SHP77 (cell line): ENCODE results near the gene C17orf114.
"Not testable (repeated sequence)": the region's sequence is repeated elsewhere in the genome, so short reads cannot be mapped to it uniquely, and the experiment has no call there.

ENCODE experiments used
- DNase-seq, 2 experiments: peaks; one replicate each; lab custom pipeline; 2025; lab: John Stamatoyannopoulos, UW

Gene C17orf114

DNA sequence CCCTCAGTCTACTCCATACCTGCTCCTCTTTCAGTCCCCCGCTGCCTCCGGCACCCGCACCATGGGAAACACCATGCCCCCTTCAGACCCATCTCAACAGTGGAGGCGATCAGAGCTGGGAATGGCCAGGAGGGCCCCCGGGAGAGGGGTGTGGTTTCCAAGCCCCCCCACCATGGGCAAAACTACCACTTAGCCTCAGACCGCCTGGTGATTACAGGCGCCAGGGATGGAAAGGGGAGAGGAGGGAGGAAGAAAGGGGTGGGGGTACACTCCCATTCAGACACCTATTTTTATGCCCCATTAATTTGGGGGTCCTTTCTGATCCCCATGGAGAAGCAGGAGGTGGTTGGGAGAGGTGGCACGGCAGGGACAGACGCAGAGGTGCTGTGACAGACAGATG is at the start of gene C17orf114:
Gene C17orf114, minus strand, starts transcription at position 101 of the 400 bp plus-strand sequence.
- DNase-seq = no peak

DNA sequence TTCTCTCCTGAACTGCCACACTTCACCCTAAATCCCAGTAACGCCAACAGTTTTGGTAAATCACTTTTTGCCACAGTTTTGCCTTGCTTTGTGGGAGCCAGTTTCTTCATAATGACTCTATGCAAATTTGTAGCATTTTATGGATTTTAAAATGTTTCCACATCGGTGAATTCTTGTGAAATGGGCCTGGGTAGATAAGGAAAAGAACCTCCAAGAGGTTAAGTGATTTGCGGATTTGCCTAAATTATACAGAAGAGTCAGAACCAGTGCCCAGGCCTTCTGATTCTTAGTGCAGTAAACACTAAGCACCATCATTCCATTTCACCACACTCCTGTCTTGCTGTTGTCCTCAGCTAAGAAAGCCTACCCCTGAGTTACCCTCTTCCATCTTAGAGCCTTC is 49.0 kb upstream of the C17orf114 start:
- DNase-seq = no peak

DNA sequence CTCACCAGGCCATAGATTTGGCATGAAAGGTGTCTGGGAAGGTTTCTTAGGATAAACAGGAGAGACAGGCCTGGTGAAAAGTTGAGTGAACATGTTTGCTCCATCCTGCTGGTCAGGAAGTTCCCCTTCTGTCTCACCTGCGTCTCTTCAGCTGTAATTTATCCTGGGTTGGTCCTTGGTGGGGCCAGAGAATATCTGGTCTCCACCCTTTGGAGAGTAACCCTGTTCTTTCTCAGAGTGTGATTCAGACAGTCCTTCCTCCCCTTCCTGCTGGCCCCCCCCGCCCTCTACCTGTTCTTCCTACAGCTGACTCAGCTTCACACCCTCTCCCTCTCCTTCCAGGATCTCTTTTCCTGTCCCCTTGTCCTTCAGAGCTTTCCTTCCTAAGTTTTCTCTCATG is 48.1 kb upstream of the C17orf114 start:
- DNase-seq = no peak

DNA sequence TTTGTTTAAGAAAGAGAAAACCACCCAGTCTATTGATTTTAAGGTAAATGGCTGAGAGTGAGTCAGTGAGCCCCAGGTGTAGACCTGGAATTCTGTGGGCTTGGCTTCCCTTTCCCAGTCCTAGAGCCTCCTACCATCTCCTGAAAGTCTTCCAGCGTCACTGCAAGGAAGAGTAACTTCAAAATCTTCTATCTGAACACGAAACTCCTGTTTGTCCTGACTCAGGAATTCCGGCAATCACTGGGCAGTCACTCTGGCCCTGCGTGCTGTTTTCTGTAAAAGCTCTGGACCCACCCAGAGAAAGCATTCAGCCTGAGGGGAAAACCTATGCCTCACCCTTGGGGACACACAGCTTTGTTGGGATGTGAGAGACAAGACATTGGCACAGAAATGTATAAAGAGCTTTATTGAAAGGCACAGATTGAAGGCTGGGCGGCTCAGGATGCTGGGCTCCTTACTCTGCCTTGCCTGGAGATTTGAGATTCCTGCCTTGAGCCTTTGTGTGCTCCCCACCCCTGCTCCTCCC is 46.9 kb upstream of the C17orf114 start:
- DNase-seq = no peak

DNA sequence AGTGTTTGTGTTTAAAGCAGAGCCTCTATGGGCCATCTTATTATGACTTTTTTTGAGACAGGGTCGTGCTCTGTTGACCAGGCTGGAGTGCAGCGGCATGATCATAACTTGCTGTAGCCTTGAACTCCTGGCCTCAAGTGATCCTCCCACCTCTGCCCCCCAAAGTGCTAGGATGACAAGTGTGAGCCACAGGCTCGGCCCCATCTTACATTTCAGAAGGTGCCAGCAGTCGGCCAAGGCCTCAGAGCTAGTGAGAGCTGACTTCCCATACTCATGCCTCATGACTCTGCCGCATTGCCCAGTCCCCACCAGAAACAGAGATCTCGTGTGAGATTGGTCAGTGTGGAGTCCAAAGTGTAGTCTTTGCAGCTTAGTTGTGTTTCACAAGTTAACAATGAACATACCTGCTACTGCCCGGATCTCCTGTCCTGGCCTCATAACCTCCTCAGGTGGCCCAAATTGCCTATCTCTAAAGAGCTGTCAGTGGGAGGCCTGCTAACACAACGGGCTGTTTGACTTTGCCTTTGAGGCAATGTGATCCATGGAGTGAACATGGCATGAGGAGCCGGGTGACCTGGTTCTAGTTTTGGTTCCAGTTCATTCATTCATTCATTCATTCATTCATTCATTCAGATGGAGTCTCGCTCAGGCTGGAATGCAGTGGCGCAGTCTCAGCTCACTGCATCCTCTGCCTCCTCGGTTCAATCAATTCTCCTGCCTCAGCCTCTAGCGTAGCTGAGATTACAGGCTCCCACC is 44.7 kb upstream of the C17orf114 start:
- no peak for DNase-seq

DNA sequence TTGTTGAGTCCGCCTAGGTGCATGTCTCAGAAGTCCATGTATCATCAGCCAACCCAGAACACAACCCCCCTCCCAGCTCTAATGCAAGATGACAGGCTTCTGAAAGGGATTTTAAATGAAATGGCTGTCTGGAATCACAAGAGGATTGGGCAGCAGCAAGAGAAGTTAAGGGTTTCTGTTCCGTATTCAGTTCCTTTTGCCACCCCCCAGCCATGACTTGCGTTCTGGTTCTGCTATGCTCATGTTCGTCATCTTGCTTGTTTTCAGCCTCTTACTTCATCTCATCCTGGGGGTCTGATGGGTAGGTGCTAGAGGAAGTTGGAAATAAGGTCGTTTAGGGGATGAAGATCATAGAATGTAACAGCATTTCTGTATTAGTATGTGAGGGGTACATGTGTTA is 43.0 kb upstream of the C17orf114 start:
- no peak for DNase-seq

DNA sequence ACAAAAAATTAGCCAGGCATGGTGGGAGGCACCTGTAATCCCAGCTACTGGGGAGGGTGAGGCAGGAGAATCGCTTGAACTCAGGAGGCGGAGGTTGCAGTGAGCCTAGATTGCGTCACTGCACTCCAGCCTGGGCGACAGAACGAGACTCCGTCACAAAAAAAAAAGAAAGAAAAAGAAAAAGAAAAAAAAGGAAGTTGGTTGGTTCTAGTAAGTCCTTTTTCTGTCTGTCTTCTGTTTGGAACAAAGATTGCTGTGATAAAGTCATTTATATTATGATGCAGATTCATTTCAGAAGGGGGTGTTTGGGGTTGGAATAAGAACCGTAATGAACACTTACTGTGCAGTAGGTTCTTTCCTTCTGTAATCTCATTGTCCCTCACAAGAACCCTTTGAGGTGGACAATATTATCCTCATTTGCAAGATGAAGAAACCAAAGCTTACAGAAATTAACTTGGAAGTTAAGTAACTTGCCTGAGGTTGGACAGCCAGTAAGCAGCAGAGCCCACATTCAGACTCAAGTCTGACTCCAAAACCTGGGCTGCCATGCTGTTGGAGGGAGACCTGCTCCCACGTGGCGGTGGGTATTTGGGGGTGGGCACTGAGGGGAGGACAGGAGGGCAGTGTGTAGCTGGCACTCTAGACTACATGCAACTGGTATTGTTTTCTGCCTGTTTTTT is 41.3 kb upstream of the C17orf114 start:
- DNase-seq = no peak

DNA sequence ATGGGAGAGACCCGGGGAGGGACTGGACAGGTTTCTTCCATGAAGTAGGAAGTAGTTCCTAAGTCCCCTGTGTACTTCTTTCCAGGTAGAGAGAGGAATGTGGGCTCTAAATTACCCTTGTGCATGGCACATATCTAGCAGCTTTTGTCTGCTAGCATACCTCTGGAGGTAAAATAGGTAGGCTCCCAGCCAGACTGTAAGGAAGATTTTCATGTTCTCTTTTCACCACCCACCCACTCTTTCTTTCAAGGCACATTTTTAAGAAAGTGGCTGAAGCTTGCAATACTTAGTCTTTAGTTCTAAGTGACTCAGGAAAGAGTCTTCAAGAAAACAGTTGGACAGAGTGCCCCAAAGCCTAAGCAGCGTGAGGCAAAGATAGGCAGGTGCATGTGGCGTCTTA is 40.2 kb upstream of the C17orf114 start:
- no peak for DNase-seq

DNA sequence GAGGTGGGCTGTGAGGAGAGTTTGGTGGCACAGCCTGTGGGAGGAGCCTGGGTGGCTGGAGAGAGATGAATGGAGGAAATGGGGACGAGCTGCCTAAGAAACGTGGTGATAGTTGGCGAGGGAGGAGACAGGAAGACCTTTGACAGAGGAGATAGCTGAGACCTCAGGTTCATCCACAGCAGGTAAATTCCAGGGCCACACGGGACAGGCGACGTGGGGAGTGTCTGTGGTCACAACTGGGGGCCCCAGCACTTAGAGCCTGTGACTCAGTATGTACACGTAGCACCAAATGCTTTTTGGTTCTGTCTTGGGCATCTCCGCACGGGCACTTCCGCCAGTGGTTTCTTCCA is 38.7 kb upstream of the C17orf114 start:
- DNase-seq = no peak

DNA sequence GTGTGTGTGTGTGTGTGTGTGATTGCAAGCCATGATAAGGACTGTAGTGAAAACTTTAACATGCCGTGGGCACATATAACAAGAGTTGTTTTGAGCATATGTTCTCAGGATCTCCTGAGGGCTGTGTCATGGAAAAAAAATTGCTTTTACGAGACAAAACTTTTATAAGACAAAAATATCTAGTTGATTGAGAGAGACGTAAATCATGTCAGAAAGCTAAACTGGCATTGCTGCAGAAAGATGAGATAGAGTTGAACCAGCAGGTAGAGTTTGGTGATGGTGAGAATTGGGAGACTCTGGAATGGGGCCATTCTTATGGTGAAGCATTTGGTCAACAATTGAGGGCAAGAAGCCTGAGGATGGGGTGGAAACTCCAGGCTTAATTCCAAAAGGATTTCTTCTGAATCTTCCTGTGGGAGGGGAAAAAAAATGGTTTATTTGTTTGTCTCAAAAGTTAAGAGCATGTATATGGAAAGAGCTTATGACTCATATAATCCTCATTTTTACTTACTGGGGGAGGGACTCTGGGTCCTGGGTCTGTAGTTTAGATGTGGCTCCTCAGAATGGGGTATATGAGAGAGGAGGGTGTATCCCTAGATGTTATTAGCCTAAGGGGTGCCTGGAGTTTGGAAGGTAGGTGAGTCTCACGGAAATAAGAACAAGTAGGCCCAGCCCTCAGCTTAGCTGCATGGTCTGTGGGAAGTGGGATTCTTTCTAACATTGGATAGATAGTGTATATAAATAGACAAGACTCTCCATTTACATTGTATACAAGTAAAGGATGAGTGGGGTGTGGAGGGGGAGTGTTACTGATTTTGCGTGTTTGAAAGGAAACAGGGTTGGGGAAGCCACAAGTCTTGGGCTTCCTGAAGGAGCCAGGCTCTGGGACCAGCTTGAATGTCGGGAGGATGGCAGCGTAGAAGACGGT is 38.1 kb upstream of the C17orf114 start:
- DNase-seq = no peak

DNA sequence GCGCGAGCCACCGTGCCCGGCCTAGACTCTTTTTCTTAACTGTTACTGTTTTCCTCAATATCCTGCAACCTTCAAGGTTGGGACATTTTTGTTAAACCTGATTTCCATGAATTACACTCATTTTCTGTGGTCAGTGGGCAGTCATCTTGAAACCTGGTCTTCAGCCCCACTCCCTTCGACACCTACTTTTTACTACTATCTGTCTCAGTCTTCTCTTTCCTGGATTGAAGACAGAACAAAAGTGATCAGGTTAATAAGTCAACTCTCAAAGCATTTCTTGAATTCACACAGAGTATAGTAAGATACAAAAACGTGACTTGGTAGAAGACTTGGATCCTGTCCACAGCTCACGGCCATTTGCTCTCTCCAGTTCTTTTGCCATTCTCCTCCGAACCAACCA is 37.1 kb upstream of the C17orf114 start:
- DNase-seq = no peak

DNA sequence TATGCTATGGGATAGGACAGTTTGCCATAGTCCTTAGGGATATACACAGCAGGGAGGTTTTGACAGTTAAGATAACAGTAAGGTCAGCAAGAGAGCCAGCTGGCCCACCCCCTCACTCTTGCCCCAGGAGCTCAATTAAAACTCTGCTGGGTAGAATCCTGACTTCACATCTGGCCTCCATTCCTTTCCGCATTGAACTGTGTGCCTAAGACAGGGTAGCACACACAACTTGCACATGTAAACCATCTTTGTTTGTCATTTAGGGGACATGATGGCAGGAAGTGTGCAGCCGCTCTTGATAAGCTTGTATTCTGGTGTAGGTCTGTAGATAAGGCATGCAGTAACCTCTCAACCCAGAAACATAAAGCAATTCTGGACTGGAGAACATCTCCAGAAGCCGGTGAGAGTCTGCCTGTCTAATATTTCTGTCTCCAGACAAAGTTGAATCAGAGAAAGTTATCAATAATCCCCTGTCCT is 36.2 kb upstream of the C17orf114 start:
- DNase-seq = no peak

DNA sequence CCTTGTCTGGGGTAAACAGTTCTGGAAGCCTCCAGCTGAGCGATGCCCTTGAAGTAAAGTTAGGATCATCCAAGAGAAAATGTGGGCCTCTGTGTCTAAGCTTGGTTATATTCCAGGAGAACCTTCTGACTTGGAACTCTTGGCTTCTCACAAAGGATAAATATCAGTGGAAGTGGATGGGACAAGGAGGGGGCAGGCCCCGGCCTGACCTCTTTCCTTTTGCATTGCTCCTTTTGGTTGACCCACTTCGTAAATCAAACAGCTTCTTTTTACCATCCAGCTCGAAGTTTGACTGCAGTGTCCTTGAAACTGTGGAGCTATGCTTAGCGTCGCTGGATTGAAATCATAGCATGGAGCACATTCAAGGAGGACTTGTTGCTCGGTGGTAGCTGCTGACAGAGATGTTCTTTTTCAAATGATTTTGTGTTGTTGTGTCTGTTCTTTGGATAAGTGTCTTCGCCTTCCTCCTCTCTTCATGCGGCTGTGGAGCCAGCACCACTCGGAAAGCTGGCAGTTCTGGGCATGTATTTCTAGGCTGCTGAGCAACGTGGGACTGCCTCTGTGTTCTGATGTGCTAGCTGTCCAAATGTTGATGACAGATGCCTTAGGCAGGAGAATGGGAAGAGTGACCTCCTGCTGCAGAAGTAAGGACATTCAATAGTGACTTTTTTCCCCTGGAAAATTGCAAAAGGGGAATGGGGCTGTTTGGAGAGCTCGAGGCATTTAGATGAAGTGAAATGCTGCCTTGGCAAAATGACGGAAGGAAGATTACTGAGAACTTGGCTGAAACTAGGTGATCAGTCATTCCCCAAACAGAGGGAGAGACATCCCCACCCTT is 35.6 kb upstream of the C17orf114 start:
- no peak for DNase-seq

DNA sequence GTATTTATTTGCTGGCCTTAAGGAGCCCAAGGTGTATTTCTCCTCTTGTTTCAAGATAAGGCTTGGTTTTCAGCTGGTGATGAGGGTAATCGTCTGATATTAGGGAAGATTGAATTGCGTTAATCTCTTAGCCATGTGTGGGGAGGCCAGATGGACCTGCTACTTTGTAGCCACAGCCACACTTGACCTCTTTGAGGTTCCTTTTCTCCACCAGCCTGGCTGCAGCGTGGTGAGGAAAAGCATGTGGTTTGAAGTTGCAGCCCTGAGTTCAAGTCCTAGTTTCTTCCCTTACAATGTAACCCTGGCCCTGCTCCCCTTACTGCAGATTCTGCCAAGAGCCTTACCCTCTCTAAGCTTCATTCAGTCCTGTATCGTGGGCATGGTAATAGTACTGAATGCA is 34.1 kb upstream of the C17orf114 start:
- DNase-seq = no peak

DNA sequence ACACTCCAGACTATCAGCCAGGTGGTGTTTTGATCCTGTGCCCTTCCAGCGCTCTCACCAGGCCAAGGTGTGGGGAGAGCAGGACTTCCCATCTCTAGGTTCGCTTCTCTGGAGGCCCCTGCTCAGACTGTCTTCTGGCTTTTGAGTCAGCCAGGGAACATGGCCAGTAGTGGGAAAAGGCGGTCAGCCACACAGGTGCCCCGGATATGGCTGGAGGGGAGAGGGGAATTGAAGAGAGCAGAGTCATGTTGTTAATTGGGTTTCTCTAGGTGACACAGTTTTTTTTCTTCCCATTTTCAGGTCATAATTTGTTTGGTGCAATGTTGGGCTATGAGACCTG is 32.5 kb upstream of the C17orf114 start:
- DNase-seq = no peak

DNA sequence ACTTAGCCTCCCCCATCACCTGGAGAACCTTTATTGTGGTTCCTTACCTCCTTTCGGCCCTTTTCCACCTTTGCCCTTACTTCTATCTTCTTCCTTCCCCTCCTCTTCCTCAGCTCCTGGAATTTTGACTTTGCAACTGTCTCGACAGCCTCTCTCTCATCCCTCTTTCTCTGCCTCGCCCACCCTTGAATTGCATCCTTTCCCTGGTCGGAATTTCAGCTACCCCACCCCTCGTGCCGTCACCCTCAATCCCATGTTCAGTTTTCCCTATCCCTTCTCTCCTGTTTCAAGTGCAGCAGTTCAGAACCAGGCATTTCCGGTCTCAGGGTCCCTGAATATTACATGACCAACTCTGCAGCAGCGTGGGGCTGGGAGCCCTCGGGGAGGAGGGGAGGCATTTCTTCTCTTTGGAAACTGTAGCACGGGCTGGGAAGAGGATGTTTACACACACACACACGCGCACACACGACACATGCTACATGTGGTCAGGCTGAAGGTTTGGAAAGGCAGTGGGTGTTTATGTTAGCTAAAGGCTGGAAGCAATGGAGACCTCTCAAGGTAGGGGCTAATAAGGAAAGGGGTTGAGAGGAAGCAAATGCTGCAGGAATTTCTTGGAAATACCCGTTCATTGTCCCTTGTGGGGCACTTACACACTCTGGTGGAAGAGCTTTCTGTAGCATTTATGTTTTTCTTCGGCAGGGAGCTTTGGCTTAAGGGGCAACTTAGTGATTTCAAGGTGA is 32.0 kb upstream of the C17orf114 start:
- peak; percentile 24 to 68 for DNase-seq

DNA sequence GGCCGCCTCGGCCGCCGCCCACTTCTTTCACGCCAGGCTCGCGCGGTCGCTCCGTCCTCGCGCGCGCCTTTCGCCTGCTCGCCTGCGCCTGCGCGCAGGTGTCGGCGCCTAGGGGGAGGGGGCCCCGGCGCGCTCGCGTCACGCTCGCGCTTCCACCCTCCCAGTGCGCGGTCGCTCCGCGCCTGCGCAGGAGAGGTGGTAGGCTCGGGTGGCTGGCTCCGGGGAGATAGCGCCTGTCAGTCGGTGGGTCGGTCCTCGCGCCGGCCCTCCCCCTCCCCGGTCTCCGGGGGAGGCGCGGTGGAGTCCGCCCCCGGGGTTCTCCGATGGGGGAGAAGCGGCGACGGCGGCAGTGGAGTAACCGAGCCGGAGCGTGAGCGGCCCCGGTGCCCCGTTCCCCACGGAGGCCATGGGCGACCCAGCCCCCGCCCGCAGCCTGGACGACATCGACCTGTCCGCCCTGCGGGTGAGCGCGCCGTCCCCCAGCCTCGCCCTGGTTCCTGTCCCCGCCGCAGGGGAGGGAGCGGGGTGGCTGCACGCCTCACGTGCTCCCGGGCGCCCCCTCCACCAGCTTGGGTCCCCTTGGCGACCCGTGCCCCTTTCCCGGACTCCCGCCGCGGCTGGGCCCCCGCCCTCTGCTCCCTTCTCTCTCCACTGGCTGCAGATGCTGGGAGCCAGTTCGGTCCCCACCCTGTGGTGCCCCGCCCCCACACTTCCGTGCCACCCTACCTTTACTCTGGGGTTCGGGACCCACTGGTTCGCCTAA is 31.2 kb upstream of the C17orf114 start, which contains the start of gene MINK1:
Gene MINK1, plus strand, starts transcription at position 163 of the 763 bp plus-strand sequence. Its CDS starts 244 bp downstream, at position 407.
- DNase-seq = peak; percentile 91 to 93

DNA sequence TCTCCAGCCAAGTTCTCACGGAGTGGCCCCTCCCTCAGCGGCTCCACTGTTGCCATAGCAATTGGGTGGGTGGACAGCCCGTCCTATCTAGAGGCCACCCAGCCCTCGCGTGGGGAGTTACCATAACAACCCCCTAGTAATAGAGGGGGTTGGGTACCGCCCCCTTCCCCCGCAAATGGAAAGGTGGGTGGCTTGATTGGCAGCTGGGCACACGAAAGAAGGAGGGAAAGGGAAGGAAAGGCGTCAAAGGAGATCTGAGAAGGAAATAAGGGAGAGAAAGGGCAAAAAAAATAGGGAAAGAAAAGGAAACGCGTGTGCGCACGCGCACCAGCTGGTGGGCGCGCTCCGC is 30.7 kb upstream of the C17orf114 start:
- not testable (repeated sequence) for DNase-seq

DNA sequence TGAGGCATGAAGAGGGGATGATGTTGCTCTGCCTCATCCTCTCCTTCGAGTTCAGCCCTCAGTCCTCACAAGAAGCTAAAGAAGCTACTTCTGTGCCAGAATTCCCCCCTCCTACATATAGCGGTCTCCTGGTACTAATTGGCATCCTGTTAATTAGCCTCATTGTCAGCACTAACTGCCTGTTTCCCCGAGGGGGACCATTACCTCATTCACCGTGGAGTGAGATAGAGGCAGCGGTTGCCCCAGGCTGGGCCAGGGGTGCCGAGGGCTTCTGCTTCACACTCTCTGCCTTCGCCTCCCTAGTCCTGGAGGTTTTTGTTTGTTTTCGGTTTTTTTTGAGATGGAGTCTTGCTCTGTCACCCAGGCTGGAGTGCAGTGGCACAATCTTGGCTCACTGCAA is 25.3 kb upstream of the C17orf114 start:
- no peak for DNase-seq
